GM21447 (cell line): Measurements from ENCODE around the gene GSK3A.

ENCODE experiments used
- ATAC-seq: cut with Tn5 transposase; IDR thresholded peaks from one replicate; pipeline ENCODE4 v1.9.1; 2021; ENCODE audit not compliant: unreplicated experiment

Gene GSK3A

GRCh38 chr19:42249769-42250168 lies 7.4 kb upstream of the GSK3A start:
- ATAC-seq, result no peak

- ATAC-seq, result no peak
Measured at GRCh38 chr19:42249149-42249750, 6.8 kb upstream of the GSK3A start.

GRCh38 chr19:42248270-42249148 lies 6.1 kb upstream of the GSK3A start:
- no peak for ATAC-seq

DNA sequence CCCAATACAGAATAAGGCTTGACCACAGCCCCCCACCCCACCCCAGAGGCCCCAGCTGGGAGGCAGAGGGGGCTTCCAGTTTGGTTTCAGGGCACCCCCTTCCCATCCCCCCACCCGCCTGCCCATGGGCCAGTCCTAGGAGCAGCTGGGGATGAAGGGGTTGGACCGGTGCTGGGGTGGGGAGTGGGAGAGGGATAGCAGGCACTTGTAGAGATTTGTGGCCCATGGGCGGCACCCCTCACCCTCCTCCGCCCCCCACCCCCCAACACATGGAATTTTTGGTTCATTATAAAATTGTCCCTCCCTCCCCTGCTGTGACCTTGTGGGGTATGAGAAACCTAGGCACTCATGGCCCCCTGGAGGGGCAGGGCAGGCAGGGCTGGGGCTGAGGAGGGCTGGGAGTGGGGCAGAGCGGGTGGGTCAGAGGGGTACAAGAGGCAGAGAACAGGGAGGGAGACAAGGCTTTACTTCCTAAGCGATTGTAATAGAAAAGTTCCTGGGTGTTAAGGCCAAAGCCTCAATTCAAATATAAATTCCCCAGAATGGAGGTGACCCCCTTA lies 5.3 kb upstream of the GSK3A start:
- no peak for ATAC-seq

- no peak for ATAC-seq
Measured at GRCh38 chr19:42246922-42247639, 4.7 kb upstream of the GSK3A start.

DNA sequence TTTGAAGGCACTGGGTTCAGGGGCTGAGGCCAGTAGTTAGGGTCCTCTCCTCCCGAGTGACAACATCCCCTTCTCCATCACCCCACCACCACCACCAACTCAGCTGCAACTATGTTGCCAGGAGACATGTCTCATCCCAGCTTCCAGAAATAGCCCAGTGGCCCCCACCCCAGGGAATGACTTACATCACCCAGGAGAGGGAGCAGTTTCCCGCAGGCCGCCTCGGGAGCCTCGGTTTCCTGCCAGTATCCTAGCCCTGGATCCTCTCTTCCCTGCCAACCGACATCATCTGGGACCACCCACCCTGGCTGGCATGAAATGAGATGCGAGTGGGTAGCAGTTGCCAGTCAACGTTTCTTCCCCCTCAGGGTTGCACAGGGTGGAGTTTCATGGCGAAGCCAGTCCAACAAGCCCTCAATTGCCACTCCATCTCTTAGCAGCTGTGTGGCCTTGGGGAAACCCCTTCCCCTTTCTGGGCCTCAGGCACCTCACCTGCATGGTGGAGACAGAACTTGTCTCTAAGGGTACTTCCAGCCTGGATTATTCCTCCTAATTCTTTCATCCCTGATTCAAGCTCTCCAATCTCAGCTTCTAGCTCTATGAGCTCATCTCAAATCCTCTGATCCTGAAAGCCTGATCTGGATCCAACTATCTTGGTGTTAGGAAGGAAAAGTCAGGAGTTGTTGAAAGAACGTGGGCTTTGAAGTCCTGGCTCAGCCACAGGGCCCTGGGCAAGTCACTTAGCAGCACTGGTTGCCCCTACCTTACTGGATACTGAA lies 3.9 kb upstream of the GSK3A start:
- ATAC-seq, result no peak

GRCh38 chr19:42245231-42245630 lies 2.8 kb upstream of the GSK3A start:
- ATAC-seq, result no peak

DNA sequence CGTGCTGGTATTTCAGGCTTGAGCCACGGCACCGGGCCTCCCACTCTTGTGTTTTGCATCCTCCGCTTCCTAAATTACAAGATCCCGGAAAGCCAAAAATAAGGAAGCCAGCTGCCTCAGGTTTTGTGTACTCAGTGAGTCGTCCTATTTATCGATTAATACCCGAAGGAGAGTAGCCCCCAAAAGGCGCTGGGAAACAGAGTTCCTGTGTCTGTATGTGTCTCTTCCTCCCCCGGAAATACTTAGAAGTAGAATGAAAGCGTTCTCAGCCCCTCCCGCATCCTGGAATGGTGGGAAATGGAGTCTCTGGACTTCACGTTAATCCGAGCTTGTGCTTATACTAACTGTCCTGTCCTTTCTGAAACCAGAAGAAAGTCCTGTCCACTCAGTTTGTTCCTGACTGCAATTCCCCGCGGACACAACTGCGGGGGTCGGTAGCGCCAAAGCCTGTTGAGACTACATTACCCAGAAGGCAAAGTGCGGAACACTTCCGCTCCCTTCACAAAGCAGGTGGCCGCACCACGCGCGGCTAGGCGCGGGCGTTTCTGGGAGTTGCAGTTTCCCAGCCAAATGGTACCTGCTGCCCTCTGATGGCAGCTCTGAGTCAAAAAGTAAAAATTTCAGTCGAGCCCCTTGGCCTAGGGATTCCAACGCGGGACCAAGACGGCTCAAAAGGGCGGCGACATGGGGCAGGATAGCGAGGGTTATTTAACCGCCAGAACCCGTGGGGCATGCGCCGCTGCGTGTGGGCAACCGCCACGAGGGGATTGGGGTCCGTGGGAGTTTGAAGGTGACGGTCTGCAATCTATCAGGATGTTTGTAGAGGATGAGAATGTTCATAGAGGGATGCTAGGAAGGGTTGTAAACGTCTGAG lies 2.2 kb upstream of the GSK3A start:
- ATAC-seq, result peak; percentile 35

DNA sequence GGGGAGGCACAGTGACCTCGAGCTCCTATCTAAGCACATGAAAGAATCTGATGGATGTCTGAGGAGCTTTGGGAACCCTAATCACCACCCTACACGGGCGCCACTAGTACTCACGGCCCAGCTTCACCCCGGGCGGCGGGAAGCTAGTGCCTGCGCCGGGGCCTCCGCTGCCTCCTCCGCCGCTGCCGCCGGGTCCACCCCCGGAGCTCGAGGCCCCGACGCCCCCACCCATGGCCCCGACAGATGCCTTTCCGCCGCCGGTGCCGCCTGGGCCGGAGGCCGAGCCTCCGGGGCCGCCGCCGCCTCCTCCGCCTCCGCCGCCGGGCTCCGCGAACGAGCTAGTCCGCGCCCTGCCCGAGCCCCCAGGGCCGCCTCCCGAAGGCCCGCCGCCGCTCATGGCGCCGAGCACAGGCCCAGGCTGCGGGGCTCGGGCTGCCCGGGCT lies 312 bp downstream of the GSK3A start:
- ATAC-seq, result no peak

- ATAC-seq, result no peak
Measured at GRCh38 chr19:42241279-42241678, 1.1 kb downstream of the GSK3A start.

GRCh38 chr19:42239544-42240220 lies 2.7 kb downstream of the GSK3A start:
- no peak for ATAC-seq

DNA sequence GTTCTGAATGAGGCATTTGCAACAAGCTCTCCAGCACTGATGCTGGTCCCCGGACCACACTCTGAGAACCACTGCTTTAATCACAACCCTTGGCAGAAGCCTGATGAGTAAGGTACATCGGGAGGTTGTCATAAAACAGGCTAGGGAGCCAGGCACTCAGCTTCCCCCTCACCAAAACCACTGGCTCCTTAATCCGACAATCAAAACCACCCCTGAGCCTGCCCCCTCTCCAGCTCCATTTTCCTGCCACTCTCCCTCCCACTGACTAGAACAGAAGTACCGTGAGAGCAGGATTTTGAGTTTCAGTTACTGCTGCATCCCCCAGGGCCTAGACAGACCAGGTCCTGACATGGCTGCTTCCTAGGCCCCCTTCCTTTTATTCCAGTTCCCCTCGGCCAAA lies 7.2 kb downstream of the GSK3A start:
- ATAC-seq, result no peak

DNA sequence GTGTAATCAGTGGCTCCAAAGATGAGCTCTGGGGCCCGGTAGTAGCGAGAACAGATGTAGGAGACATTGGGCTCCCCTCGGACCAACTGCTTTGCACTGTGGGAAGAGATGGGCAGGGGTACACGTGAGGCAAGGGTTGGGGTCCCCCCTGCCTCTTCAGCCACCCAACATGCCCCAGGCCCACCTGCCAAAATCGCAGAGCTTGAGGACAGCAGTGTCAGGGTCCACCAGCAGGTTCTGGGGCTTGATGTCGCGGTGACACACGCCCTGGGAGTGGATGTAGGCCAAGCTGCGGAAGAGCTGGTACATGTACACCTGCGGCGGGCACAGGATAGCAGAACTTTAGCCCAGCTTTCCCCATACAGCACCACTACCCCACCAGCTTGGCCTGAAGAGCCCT lies 8.0 kb downstream of the GSK3A start:
- ATAC-seq, result no peak

GRCh38 chr19:42233678-42234292 lies 8.6 kb downstream of the GSK3A start:
- no peak for ATAC-seq

GRCh38 chr19:42233106-42233505 lies 9.3 kb downstream of the GSK3A start:
- ATAC-seq, result no peak

- no peak for ATAC-seq
Measured at GRCh38 chr19:42232435-42232834, 10.0 kb downstream of the GSK3A start.

DNA sequence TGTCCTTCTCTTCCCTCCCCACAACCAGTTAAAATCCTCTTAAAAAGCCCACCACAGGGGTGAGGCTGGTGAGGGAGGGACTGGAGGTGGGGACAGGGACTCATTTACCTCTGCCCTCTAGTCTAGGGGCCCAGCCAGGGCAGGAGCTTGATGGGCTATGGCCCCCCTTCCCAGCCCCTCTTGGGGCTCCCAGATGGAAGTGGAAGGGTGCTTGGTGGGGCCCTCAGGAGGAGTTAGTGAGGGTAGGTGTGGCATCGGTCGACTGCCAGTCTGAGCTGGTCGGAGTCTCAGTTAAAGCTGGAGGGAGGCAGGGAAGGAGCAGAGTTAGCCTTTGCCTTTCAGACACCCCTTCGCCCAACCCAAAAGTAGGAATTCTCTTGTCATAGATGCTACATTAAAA lies 11.8 kb downstream of the GSK3A start:
- no peak for ATAC-seq

DNA sequence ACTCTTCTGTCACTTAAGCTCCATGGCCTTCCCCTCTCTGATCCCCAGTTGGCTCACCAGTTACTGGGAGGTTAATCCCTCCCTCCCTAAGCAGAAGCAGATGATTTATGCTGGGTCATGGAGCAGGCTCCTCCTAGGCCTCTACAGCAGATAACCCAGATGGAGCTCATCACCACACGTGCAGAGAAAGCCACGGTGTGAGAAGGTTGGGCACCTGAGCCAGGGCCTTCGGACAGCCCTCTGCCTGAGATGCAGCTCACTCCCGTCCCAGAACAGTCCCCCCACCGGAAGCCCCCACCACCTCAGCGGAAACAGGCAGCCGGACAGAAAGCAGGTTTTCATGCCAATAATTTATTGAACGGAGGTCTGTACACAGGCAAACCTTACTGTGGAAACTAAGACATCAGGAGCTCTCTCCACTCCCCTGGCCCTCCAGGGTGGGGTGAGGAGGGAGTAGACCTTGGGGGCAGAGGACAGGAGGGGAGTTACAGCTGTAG lies 12.5 kb downstream of the GSK3A start:
- no peak for ATAC-seq
